ENCODE measurements around the gene MLH1.

DNA sequence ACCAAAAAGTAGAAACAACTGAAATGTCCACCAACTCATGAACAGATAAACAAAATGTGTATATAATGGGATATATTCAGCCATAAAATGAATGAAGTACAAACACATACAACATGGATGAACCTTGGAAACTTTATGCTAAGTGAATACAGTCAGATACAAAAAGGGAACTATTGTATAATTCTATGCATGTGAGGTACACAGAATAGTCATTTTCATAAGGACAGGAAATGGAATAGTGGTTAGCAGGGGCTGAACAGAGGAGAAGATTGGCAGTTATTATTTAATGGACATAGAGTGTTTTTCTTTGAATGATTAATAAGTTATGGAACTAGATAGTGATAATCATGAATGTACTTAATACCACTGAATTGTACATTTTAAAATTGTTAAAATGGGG, 28.5 kb upstream of the MLH1 start:
- TF ChIP-seq, protein P1, sequence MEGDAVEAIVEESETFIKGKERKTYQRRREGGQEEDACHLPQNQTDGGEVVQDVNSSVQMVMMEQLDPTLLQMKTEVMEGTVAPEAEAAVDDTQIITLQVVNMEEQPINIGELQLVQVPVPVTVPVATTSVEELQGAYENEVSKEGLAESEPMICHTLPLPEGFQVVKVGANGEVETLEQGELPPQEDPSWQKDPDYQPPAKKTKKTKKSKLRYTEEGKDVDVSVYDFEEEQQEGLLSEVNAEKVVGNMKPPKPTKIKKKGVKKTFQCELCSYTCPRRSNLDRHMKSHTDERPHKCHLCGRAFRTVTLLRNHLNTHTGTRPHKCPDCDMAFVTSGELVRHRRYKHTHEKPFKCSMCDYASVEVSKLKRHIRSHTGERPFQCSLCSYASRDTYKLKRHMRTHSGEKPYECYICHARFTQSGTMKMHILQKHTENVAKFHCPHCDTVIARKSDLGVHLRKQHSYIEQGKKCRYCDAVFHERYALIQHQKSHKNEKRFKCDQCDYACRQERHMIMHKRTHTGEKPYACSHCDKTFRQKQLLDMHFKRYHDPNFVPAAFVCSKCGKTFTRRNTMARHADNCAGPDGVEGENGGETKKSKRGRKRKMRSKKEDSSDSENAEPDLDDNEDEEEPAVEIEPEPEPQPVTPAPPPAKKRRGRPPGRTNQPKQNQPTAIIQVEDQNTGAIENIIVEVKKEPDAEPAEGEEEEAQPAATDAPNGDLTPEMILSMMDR (IDR thresholded peaks at IDR 0.05), result no peak
- TF ChIP-seq POLR2A (IDR thresholded peaks at IDR 0.05), result no peak
